Measurements from ENCODE around the gene EPN1.

The EPN1 gene

GRCh38 chr19:55674841-55675660, at the start of gene EPN1:
Gene EPN1, plus strand, starts transcription at chr19:55675226. Its CDS starts 3,402 bp downstream, at chr19:55678628.
- peak within 1 kb of the TSS; percentile 84 for H3K4me3 ChIP-seq
- no peaks in the 10 kb centered on the region for H3K9me3 ChIP-seq (ENCODE audit: low read depth, low read length)
- peak; percentile 66 for DNase-seq (ENCODE audit: low read depth, low spot score)
- TF ChIP-seq EZH2 (IDR thresholded peaks at IDR 0.05): no peak
- TF ChIP-seq POLR2AphosphoS5 (IDR thresholded peaks at IDR 0.05; ENCODE audit: borderline replicate concordance, low read depth, low read length): peak; percentile 89
- H3K9ac ChIP-seq (ENCODE audit: insufficient read length): peak within 1 kb of the TSS; percentile 88
- peaks cover 56% of the 10 kb centered on the region for H3K36me3 ChIP-seq (ENCODE audit: insufficient read depth, low read length)
- H3K27ac ChIP-seq: peak within 1 kb of the TSS; percentile 81

GRCh38 chr19:55626350-55626749, 48.7 kb upstream of the EPN1 start:
- Histone ChIP-seq H3K4me3 (no peak overlapping the region), H3K9me3 (ENCODE audit: low read depth, low read length) (no peaks in the 10 kb centered on the region), H3K9ac (ENCODE audit: insufficient read length) (no peak overlapping the region), H3K36me3 (ENCODE audit: insufficient read depth, low read length) (no peaks in the 10 kb centered on the region), H3K27ac (no peak overlapping the region)
- TF ChIP-seq EZH2 (IDR thresholded peaks at IDR 0.05): no peak
- TF ChIP-seq FOXP2 (optimal IDR thresholded peaks at IDR 0.05; ENCODE audit: control extremely low read depth, extremely low read length, insufficient read depth): no peak
- no peak for TF ChIP-seq POLR2AphosphoS5 (IDR thresholded peaks at IDR 0.05; ENCODE audit: borderline replicate concordance, low read depth, low read length)
- no peak for DNase-seq (ENCODE audit: low read depth, low spot score)

GRCh38 chr19:55632463-55632834, 42.6 kb upstream of the EPN1 start:
- peak; percentile 98 for DNase-seq (ENCODE audit: low read depth, low spot score)
- H3K4me3 ChIP-seq: no peak overlapping the region

GRCh38 chr19:55633861-55634260, 41.2 kb upstream of the EPN1 start:
- Histone ChIP-seq H3K36me3 (ENCODE audit: insufficient read depth, low read length) (no peaks in the 10 kb centered on the region), H3K4me3 (peak overlapping the region; percentile 94; the same call in 1 of the 2 replicates), H3K27ac (no peak overlapping the region), H3K9ac (ENCODE audit: insufficient read length) (no peak overlapping the region), H3K9me3 (ENCODE audit: low read depth, low read length) (no peaks in the 10 kb centered on the region)
- TF ChIP-seq FOXP2 (optimal IDR thresholded peaks at IDR 0.05; ENCODE audit: control extremely low read depth, extremely low read length, insufficient read depth) (no peak), POLR2AphosphoS5 (IDR thresholded peaks at IDR 0.05; ENCODE audit: borderline replicate concordance, low read depth, low read length) (no peak), EZH2 (IDR thresholded peaks at IDR 0.05) (no peak)
- DNase-seq (ENCODE audit: low read depth, low spot score): no peak

More at GRCh38 chr19:55632463-55632834, 42.6 kb upstream of the EPN1 start:
- no peaks in the 10 kb centered on the region for H3K9me3 ChIP-seq (ENCODE audit: low read depth, low read length)
- H3K36me3 ChIP-seq (ENCODE audit: insufficient read depth, low read length): no peaks in the 10 kb centered on the region
- H3K27ac ChIP-seq: no peak overlapping the region
- no peak overlapping the region for H3K9ac ChIP-seq (ENCODE audit: insufficient read length)
- TF ChIP-seq EZH2 (IDR thresholded peaks at IDR 0.05): no peak
- no peak for TF ChIP-seq FOXP2 (optimal IDR thresholded peaks at IDR 0.05; ENCODE audit: control extremely low read depth, extremely low read length, insufficient read depth)
- no peak for TF ChIP-seq POLR2AphosphoS5 (IDR thresholded peaks at IDR 0.05; ENCODE audit: borderline replicate concordance, low read depth, low read length)

GRCh38 chr19:55635334-55635717, 39.7 kb upstream of the EPN1 start:
- TF ChIP-seq FOXP2 (optimal IDR thresholded peaks at IDR 0.05; ENCODE audit: control extremely low read depth, extremely low read length, insufficient read depth) (no peak), EZH2 (IDR thresholded peaks at IDR 0.05) (no peak), POLR2AphosphoS5 (IDR thresholded peaks at IDR 0.05; ENCODE audit: borderline replicate concordance, low read depth, low read length) (no peak)
- Histone ChIP-seq H3K9me3 (ENCODE audit: low read depth, low read length) (no peaks in the 10 kb centered on the region), H3K27ac (peak overlapping the region; percentile 70; the same call in 1 of the 2 replicates), H3K9ac (ENCODE audit: insufficient read length) (peak overlapping the region; percentile 98), H3K4me3 (peak overlapping the region; percentile 94), H3K36me3 (ENCODE audit: insufficient read depth, low read length) (no peaks in the 10 kb centered on the region)
- no peak for DNase-seq (ENCODE audit: low read depth, low spot score)

GRCh38 chr19:55635856-55636440, 39.1 kb upstream of the EPN1 start:
- H3K9ac ChIP-seq (ENCODE audit: insufficient read length): peak overlapping the region; percentile 98
- TF ChIP-seq FOXP2 (optimal IDR thresholded peaks at IDR 0.05; ENCODE audit: control extremely low read depth, extremely low read length, insufficient read depth) (no peak), EZH2 (IDR thresholded peaks at IDR 0.05) (no peak), POLR2AphosphoS5 (IDR thresholded peaks at IDR 0.05; ENCODE audit: borderline replicate concordance, low read depth, low read length) (no peak)
- DNase-seq (ENCODE audit: low read depth, low spot score): no peak
- no peak overlapping the region for H3K27ac ChIP-seq
- no peaks in the 10 kb centered on the region for H3K9me3 ChIP-seq (ENCODE audit: low read depth, low read length)
- no peaks in the 10 kb centered on the region for H3K36me3 ChIP-seq (ENCODE audit: insufficient read depth, low read length)
- H3K4me3 ChIP-seq: peak overlapping the region; percentile 94

GRCh38 chr19:55636723-55637122, 38.3 kb upstream of the EPN1 start:
- H3K9me3 ChIP-seq (ENCODE audit: low read depth, low read length): no peaks in the 10 kb centered on the region
- H3K9ac ChIP-seq (ENCODE audit: insufficient read length): no peak overlapping the region
- no peak for DNase-seq (ENCODE audit: low read depth, low spot score)
- no peaks in the 10 kb centered on the region for H3K36me3 ChIP-seq (ENCODE audit: insufficient read depth, low read length)
- no peak overlapping the region for H3K27ac ChIP-seq
- no peak for TF ChIP-seq EZH2 (IDR thresholded peaks at IDR 0.05)
- no peak for TF ChIP-seq FOXP2 (optimal IDR thresholded peaks at IDR 0.05; ENCODE audit: control extremely low read depth, extremely low read length, insufficient read depth)
- TF ChIP-seq POLR2AphosphoS5 (IDR thresholded peaks at IDR 0.05; ENCODE audit: borderline replicate concordance, low read depth, low read length): no peak
- H3K4me3 ChIP-seq: no peak overlapping the region

GRCh38 chr19:55637534-55637933, 37.5 kb upstream of the EPN1 start:
- no peaks in the 10 kb centered on the region for H3K9me3 ChIP-seq (ENCODE audit: low read depth, low read length)
- DNase-seq (ENCODE audit: low read depth, low spot score): no peak
- H3K36me3 ChIP-seq (ENCODE audit: insufficient read depth, low read length): no peaks in the 10 kb centered on the region
- H3K9ac ChIP-seq (ENCODE audit: insufficient read length): no peak overlapping the region
- H3K4me3 ChIP-seq: no peak overlapping the region
- TF ChIP-seq POLR2AphosphoS5 (IDR thresholded peaks at IDR 0.05; ENCODE audit: borderline replicate concordance, low read depth, low read length) (no peak), FOXP2 (optimal IDR thresholded peaks at IDR 0.05; ENCODE audit: control extremely low read depth, extremely low read length, insufficient read depth) (no peak), EZH2 (IDR thresholded peaks at IDR 0.05) (no peak)
- H3K27ac ChIP-seq: no peak overlapping the region
